Fibroblast of lung (primary cell): ENCODE data around the gene PIGZ.

Experiments
- EZH2 ChIP-seq: IDR thresholded peaks from 2 replicates; pipeline ENCODE4 v1.5.1; 2012; ENCODE audit warnings: low read length, control low read depth, mild to moderate bottlenecking; ENCODE audit errors: missing control alignments
- TF ChIP-seq, protein P1 (sequence below), 2 donors: IDR thresholded peaks in 1 of 2; conservative IDR thresholded peaks in 1 of 2; 1 replicate in 1 of 2; 2 replicates in 1 of 2; pipeline ENCODE4 v1.5.1; 2011 to 2012; ENCODE audit warnings: low read length in 2 of 2, control low read depth in 1 of 2, inconsistent platforms in 1 of 2, low read depth in 1 of 2, mild to moderate bottlenecking in 1 of 2

GRCh38 chr3:197012540-197012883 lies 43.9 kb upstream of the PIGZ start:
- TF ChIP-seq, protein P1, sequence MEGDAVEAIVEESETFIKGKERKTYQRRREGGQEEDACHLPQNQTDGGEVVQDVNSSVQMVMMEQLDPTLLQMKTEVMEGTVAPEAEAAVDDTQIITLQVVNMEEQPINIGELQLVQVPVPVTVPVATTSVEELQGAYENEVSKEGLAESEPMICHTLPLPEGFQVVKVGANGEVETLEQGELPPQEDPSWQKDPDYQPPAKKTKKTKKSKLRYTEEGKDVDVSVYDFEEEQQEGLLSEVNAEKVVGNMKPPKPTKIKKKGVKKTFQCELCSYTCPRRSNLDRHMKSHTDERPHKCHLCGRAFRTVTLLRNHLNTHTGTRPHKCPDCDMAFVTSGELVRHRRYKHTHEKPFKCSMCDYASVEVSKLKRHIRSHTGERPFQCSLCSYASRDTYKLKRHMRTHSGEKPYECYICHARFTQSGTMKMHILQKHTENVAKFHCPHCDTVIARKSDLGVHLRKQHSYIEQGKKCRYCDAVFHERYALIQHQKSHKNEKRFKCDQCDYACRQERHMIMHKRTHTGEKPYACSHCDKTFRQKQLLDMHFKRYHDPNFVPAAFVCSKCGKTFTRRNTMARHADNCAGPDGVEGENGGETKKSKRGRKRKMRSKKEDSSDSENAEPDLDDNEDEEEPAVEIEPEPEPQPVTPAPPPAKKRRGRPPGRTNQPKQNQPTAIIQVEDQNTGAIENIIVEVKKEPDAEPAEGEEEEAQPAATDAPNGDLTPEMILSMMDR (conservative IDR thresholded peaks at IDR 0.05 in 1 of 2, IDR thresholded peaks at IDR 0.05 in 1 of 2; ENCODE audit: low read depth in 1 of 2, low read length in 2 of 2), result no peak
- no peak for TF ChIP-seq EZH2
